HCT116 (cell line): Measurements from ENCODE around the gene WDR5. TPM values are rescaled to one million over a fixed set of nuclear protein-coding genes. Genes with fewer than 3 reads are reported as not detected.

Experiments
- ATAC-seq: fragments of 200-7000 bp; cut with Tn5 transposase; 2 replicates; pipeline ENCODE4 v1.9.1; 2020; ENCODE audit warnings: mild to moderate bottlenecking, moderate library complexity
- BruUV-seq: library from RNA; stranded (reverse); fragments of 400-500 nt; replicated peaks from 2 replicates; lab custom pipeline; 2021; lab: Mats Ljungman, UMichigan
- CTCF ChIA-PET: fragments of 300-600 bp; sonication (Branson Sonifier 250); formaldehyde crosslinking; loops from one replicate; lab custom pipeline; 2021; ENCODE audit warnings: antibody characterized with exemption; lab: Charles Lee
- POLR2A ChIA-PET: fragments of 300-600, 350-600 bp; sonication (Branson Sonifier 250); formaldehyde crosslinking; loops from one replicate; lab custom pipeline; 2021; ENCODE audit warnings: antibody characterized with exemption; lab: Charles Lee
- RAD21 ChIA-PET, 2 experiments: fragments of 300-600 bp; sonication (Branson Sonifier 250); formaldehyde crosslinking; loops; one replicate each; lab custom pipeline; 2023; ENCODE audit warnings: low total read pairs in 2 of 2; ENCODE audit not compliant: uncharacterized antibody in 2 of 2, unreplicated experiment in 2 of 2, low non-redundant PET in 1 of 2; lab: Charles Lee
- DNase-seq: peaks from one replicate; pipeline ENCODE4 v3.0.0-alpha.2; 2010; ENCODE audit warnings: low read depth, low spot score
- H2AFZ ChIP-seq: fragments of 200-600 bp; shearing (Covaris generic), sonication (generic); 2 replicates; pipeline ENCODE4 v1.6.1; 2017; ENCODE audit warnings: low read depth, mixed run types, mixed read lengths, antibody characterized with exemption, low read length; ENCODE audit not compliant: poor library complexity, severe bottlenecking
- H3K27ac ChIP-seq: 2 replicates; pipeline ENCODE4 v1.5.1; 2012; ENCODE audit warnings: low read depth, low read length
- H3K27me3 ChIP-seq: fragments of 200-600 bp; sonication (generic); 2 replicates; pipeline ENCODE4 v1.6.1; 2016; ENCODE audit warnings: mixed run types, low read length, mixed read lengths; ENCODE audit not compliant: insufficient read depth
- H3K36me3 ChIP-seq, 2 experiments: fragments of 200-500 bp in 1 of 2; fragments of 200-600 bp in 1 of 2; sonication (Bioruptor generic) in 1 of 2; sonication (generic) in 1 of 2; 2 replicates each; pipeline versions ENCODE4 v1.5.1 to v1.6.1; 2014 to 2016; ENCODE audit warnings: low read length in 2 of 2, inconsistent platforms in 1 of 2, mixed read lengths in 1 of 2, mixed run types in 1 of 2; ENCODE audit not compliant: insufficient read depth in 2 of 2, control insufficient read depth in 1 of 2
- H3K4me1 ChIP-seq, 2 experiments: fragments of 200-600 bp in 1 of 2; sonication (generic) in 1 of 2; 2 replicates each; pipeline versions ENCODE4 v1.5.1 to v1.6.1; 2012 to 2017; ENCODE audit warnings: low read length in 2 of 2, inconsistent platforms in 1 of 2, mild to moderate bottlenecking in 1 of 2, mixed read lengths in 1 of 2, mixed run types in 1 of 2, moderate library complexity in 1 of 2; ENCODE audit not compliant: insufficient read depth in 2 of 2, control insufficient read depth in 1 of 2
- H3K4me2 ChIP-seq: fragments of 200-600 bp; sonication (generic); 2 replicates; pipeline ENCODE4 v1.6.1; 2017; ENCODE audit warnings: mixed run types, low read length, mixed read lengths
- H3K4me3 ChIP-seq, 2 experiments: fragments of 200-600 bp in 1 of 2; sonication (generic) in 1 of 2; replicated peaks in 1 of 2; 2 replicates each; pipeline ENCODE4 v1.5.1; 2011 to 2016; ENCODE audit warnings: low read length in 2 of 2, control low read depth in 1 of 2, low read depth in 1 of 2, mild to moderate bottlenecking in 1 of 2, mixed read lengths in 1 of 2, mixed run types in 1 of 2
- H3K79me2 ChIP-seq: fragments of 200-600 bp; sonication (generic); 2 replicates; pipeline ENCODE4 v1.6.1; 2017; ENCODE audit warnings: mild to moderate bottlenecking, mixed run types, low read length, moderate library complexity, mixed read lengths; ENCODE audit not compliant: insufficient read depth
- H3K9ac ChIP-seq: fragments of 200-600 bp; sonication (generic); 2 replicates; pipeline ENCODE4 v1.6.1; 2016; ENCODE audit warnings: low read length, mixed read lengths
- H3K9me2 ChIP-seq: fragments of 200-600 bp; sonication (generic), shearing (Covaris generic); 2 replicates; pipeline ENCODE4 v1.6.1; 2017; ENCODE audit warnings: mixed run types, mild to moderate bottlenecking, moderate library complexity; ENCODE audit not compliant: insufficient read depth
- H3K9me3 ChIP-seq, 2 experiments: fragments of 200-500 bp in 1 of 2; fragments of 200-600 bp in 1 of 2; sonication (Bioruptor generic) in 1 of 2; sonication (generic) in 1 of 2; 2 replicates each; pipeline ENCODE4 v1.6.1; 2014 to 2017; ENCODE audit warnings: low read length in 2 of 2, mixed read lengths in 2 of 2, inconsistent platforms in 1 of 2, low read depth in 1 of 2, mild to moderate bottlenecking in 1 of 2, mixed run types in 1 of 2, moderate library complexity in 1 of 2; ENCODE audit not compliant: control insufficient read depth in 1 of 2, insufficient read depth in 1 of 2
- H4K20me1 ChIP-seq: fragments of 200-600 bp; sonication (generic), shearing (Covaris generic); 2 replicates; pipeline ENCODE4 v1.6.1; 2017; ENCODE audit warnings: mixed run types, mild to moderate bottlenecking, moderate library complexity; ENCODE audit not compliant: insufficient read depth
- ATF3 ChIP-seq: IDR thresholded peaks from 2 replicates; pipeline ENCODE4 v1.6.1; 2012
- CBX3 ChIP-seq: IDR thresholded peaks from 2 replicates; pipeline ENCODE4 v1.6.1; 2012; ENCODE audit warnings: low read depth
- CEBPB ChIP-seq: IDR thresholded peaks from 2 replicates; pipeline ENCODE4 v1.6.1; 2012; ENCODE audit warnings: low read depth
- EGR1 ChIP-seq: IDR thresholded peaks from 2 replicates; pipeline ENCODE4 v1.6.1; 2012; ENCODE audit warnings: low read depth
- ELF1 ChIP-seq: IDR thresholded peaks from 2 replicates; pipeline ENCODE4 v1.6.1; 2012; ENCODE audit warnings: low read depth, borderline replicate concordance
- EZH2 ChIP-seq: fragments of 200-600 bp; sonication (generic); IDR thresholded peaks from 2 replicates; pipeline ENCODE4 v1.6.1; 2017; ENCODE audit warnings: antibody characterized with exemption, mixed run types
- EZH2phosphoT487 ChIP-seq: fragments of 200-600 bp; IDR thresholded peaks from 2 replicates; pipeline ENCODE4 v1.6.1; 2018; ENCODE audit warnings: antibody characterized with exemption, borderline replicate concordance
- FOSL1 ChIP-seq: IDR thresholded peaks from 2 replicates; pipeline ENCODE4 v1.6.1; 2012; ENCODE audit warnings: low read depth
- JUND ChIP-seq: IDR thresholded peaks from 2 replicates; pipeline ENCODE4 v1.6.1; 2012
- POLR2A ChIP-seq: IDR thresholded peaks from 2 replicates; pipeline ENCODE4 v1.7.0; 2011; ENCODE audit warnings: borderline replicate concordance; ENCODE audit not compliant: insufficient read depth, insufficient read length; ENCODE audit errors: extremely low read depth
- POLR2AphosphoS5 ChIP-seq: IDR thresholded peaks from 2 replicates; pipeline ENCODE4 v1.6.1; 2011; ENCODE audit warnings: mild to moderate bottlenecking, low read depth, low read length, moderate library complexity
- RAD21 ChIP-seq: IDR thresholded peaks from 2 replicates; pipeline ENCODE4 v1.6.1; 2012; ENCODE audit warnings: low read depth, mild to moderate bottlenecking
- SP1 ChIP-seq: IDR thresholded peaks from 2 replicates; pipeline ENCODE4 v1.6.1; 2012; ENCODE audit warnings: low read depth
- SRF ChIP-seq: IDR thresholded peaks from 2 replicates; pipeline ENCODE4 v1.6.1; 2012; ENCODE audit warnings: low read depth
- TCF7L2 ChIP-seq: IDR thresholded peaks from 2 replicates; pipeline ENCODE4 v1.7.0; 2011; ENCODE audit warnings: borderline replicate concordance, inconsistent platforms; ENCODE audit not compliant: insufficient read depth, insufficient read length; ENCODE audit errors: extremely low read depth
- YY1 ChIP-seq: IDR thresholded peaks from 2 replicates; pipeline ENCODE4 v1.6.1; 2011; ENCODE audit warnings: low read length, low read depth, moderate library complexity, mild to moderate bottlenecking; ENCODE audit not compliant: insufficient replicate concordance; ENCODE audit errors: extremely low read depth
- ZNF274 ChIP-seq: fragments of 200-500 bp; sonication (Bioruptor generic); IDR thresholded peaks from 2 replicates; pipeline ENCODE4 v1.6.1; 2014; ENCODE audit warnings: mild to moderate bottlenecking, low read depth, low read length, inconsistent platforms
- intact Hi-C: fragments of 100-400 bp; cut with micrococcal nuclease; formaldehyde crosslinking; loops from 2 replicates; pipeline ENCODE4 v1.10.0; 2022
- total RNA-seq: library from RNA; stranded (reverse); gene quantifications from one replicate; pipeline ENCODE4 v1.2.1, GENCODE V29; 2021; ENCODE audit not compliant: unreplicated experiment
- TF ChIP-seq, protein P1 (sequence below): IDR thresholded peaks from 2 replicates; pipeline ENCODE4 v1.6.1; 2012; ENCODE audit warnings: low read depth
- TF ChIP-seq, protein P2 (sequence below): IDR thresholded peaks from 2 replicates; pipeline ENCODE4 v1.6.1; 2011; ENCODE audit warnings: mild to moderate bottlenecking, low read length, moderate library complexity; ENCODE audit not compliant: insufficient replicate concordance; ENCODE audit errors: extremely low read depth

WDR5 gene
- total RNA-seq, 1 experiment from 2014 or later = 55.8 TPM

DNA sequence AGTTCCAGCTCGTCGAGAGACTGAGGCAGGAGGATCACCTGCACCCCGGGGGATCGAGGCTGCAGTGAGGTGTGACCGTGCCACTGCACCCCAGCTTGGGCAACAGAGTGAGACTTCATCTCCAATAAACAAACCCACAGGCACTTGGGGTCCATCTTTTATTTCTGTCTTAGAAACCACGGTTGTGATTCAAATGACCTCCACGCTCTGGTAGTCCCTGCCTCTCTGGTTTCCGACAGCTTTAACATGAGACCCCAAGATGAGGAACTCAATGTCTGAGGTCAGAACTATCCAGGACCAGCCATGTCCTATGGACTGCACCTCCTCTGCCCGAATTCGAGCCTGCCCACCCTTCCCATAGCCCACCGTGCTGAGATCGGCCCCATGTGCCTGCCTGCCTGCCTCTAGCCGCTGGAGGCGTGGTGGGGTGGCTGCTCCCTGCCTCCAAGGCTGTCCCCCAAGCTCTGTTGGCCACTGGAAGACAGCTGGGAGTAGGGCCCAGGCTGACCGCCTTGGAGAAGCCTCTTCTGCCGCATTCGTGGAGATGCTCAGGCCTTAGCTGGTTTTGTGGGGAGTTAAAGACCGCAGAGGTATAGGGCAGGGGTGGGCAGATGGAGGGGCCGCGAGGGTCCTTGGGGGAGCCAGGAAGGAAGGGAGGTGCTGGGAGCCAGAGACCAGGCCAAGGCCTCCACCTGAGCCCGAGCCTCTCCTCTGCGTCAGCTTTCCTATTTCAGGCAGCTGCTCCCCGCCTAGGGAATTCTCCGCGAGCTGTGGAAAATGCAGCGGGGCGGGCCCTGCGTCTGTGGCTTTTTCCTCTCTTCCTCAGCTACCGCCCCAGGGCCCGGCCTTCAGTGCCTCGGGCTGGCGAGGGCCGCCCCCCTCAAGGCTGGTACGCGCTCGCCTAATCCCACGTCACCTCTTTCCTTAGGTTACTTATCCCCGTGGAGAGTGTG, 6.9 kb upstream of the WDR5 start:
- no peak overlapping the region for H3K4me3 ChIP-seq
- POLR2A ChIA-PET = no interaction called here
- CTCF ChIA-PET = no interaction called here

More for the DNA sequence above, 6.9 kb upstream of the WDR5 start:
- ATAC-seq (no peak), DNase-seq (no peak)
- Histone ChIP-seq H3K9me2 (no peaks in the 10 kb centered on the region), H2AFZ (no peak overlapping the region), H3K27me3 (no peaks in the 10 kb centered on the region), H3K36me3 (no peaks in the 10 kb centered on the region), H3K9me3 (no peaks in the 10 kb centered on the region), H3K79me2 (no peaks in the 10 kb centered on the region), H3K4me2 (no peak overlapping the region), H3K9ac (no peak overlapping the region), H3K4me1 (peaks cover 4 to 8% of the 10 kb centered on the region in 2 experiments; a peak in 3 of 4 replicates), H4K20me1 (no peaks in the 10 kb centered on the region), H3K27ac (no peak overlapping the region)
- intact Hi-C loops = no loop called here
- TF ChIP-seq JUND (no peak), ZNF274 (no peak), EGR1 (no peak), POLR2AphosphoS5 (no peak), RAD21 (no peak), SP1 (no peak), TCF7L2 (no peak), EZH2 (no peak), POLR2A (no peak), CBX3 (no peak), YY1 (no peak), EZH2phosphoT487 (no peak), CEBPB (no peak), SRF (no peak), FOSL1 (no peak), ELF1 (no peak), ATF3 (no peak)
- TF ChIP-seq, protein P1, sequence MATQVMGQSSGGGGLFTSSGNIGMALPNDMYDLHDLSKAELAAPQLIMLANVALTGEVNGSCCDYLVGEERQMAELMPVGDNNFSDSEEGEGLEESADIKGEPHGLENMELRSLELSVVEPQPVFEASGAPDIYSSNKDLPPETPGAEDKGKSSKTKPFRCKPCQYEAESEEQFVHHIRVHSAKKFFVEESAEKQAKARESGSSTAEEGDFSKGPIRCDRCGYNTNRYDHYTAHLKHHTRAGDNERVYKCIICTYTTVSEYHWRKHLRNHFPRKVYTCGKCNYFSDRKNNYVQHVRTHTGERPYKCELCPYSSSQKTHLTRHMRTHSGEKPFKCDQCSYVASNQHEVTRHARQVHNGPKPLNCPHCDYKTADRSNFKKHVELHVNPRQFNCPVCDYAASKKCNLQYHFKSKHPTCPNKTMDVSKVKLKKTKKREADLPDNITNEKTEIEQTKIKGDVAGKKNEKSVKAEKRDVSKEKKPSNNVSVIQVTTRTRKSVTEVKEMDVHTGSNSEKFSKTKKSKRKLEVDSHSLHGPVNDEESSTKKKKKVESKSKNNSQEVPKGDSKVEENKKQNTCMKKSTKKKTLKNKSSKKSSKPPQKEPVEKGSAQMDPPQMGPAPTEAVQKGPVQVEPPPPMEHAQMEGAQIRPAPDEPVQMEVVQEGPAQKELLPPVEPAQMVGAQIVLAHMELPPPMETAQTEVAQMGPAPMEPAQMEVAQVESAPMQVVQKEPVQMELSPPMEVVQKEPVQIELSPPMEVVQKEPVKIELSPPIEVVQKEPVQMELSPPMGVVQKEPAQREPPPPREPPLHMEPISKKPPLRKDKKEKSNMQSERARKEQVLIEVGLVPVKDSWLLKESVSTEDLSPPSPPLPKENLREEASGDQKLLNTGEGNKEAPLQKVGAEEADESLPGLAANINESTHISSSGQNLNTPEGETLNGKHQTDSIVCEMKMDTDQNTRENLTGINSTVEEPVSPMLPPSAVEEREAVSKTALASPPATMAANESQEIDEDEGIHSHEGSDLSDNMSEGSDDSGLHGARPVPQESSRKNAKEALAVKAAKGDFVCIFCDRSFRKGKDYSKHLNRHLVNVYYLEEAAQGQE = no peak
- TF ChIP-seq, protein P2, sequence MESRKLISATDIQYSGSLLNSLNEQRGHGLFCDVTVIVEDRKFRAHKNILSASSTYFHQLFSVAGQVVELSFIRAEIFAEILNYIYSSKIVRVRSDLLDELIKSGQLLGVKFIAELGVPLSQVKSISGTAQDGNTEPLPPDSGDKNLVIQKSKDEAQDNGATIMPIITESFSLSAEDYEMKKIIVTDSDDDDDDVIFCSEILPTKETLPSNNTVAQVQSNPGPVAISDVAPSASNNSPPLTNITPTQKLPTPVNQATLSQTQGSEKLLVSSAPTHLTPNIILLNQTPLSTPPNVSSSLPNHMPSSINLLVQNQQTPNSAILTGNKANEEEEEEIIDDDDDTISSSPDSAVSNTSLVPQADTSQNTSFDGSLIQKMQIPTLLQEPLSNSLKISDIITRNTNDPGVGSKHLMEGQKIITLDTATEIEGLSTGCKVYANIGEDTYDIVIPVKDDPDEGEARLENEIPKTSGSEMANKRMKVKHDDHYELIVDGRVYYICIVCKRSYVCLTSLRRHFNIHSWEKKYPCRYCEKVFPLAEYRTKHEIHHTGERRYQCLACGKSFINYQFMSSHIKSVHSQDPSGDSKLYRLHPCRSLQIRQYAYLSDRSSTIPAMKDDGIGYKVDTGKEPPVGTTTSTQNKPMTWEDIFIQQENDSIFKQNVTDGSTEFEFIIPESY = no peak
- RAD21 ChIA-PET = no interaction called here
- BruUV-seq = no TSS peak
